GM12892 (cell line): ENCODE data around the gene WDR53.
"Not testable (repeated sequence)": the region's sequence is repeated elsewhere in the genome, so short reads cannot be mapped to it uniquely, and the experiment has no call there.

Experiments
- DNase-seq: peaks from one replicate; pipeline ENCODE4 v3.0.0; 2011; ENCODE audit not compliant: insufficient read length
- FAIRE-seq: peaks from 2 replicates; lab custom pipeline; 2011; peaks lifted over from hg19 to GRCh38; lab: Jason Lieb, UNC
- POLR2A ChIP-seq: IDR thresholded peaks from 2 replicates; pipeline ENCODE4 v1.6.1; 2011; ENCODE audit warnings: low read depth, low read length, control low read depth
- POLR2AphosphoS5 ChIP-seq: IDR thresholded peaks from 2 replicates; pipeline ENCODE4 v1.6.1; 2011; ENCODE audit warnings: low read depth, low read length, control low read depth
- TAF1 ChIP-seq: IDR thresholded peaks from 2 replicates; pipeline ENCODE4 v1.6.1; 2011; ENCODE audit warnings: low read depth, mild to moderate bottlenecking, control low read depth, low read length, borderline replicate concordance

Gene WDR53

DNA sequence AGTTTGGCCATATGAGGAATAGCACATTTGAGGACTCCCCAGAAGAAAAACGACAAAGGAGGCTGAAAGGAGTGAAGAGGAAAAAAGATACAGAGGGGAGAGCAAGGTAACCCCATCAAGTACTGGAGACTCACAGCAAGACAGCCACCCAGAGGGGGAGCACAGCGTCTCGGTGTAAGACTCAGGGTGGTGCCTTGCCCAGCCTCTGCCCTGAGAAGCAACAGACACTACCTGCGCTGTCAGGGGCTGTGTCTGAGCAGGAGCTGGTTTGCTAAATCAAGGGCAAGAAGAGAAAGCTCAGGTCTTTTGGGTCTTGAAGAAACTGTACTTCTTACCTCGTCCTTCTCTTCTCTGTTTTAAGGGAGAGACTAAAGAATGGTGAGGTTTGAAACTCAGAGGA is 28.0 kb upstream of the WDR53 start:
- DNase-seq: no peak
- no peak for FAIRE-seq
- TF ChIP-seq TAF1: no peak
- no peak for TF ChIP-seq POLR2AphosphoS5
- no peak for TF ChIP-seq POLR2A

- TF ChIP-seq POLR2AphosphoS5: no peak
- TF ChIP-seq POLR2A: no peak
- no peak for FAIRE-seq
- no peak for DNase-seq
Observed at GRCh38 chr3:196590279-196590678, 21.9 kb upstream of the WDR53 start.

- no peak for TF ChIP-seq POLR2AphosphoS5
- no peak for TF ChIP-seq TAF1
- no peak for TF ChIP-seq POLR2A
Observed at GRCh38 chr3:196585044-196585757, 16.8 kb upstream of the WDR53 start.

DNA sequence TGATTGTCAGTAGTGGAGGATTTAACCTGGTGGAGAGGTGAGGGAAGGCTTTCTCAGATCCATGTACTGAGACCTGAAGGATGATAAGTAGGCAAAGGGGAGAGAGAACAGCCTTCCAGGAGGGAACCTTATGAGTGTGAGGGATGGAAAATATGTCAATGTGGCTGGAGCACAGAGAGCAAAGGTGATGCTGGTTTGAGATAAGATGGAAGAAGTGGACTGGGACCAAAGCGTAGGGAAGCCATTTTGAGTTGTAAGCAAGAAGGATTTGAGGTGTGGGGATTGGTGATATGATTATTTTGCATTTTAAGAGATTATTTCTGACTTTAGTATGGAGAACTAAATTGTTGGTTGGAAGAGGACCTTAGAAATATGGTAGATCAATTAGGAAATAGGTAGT is 4.0 kb upstream of the WDR53 start:
- no peak for DNase-seq
- no peak for TF ChIP-seq POLR2A
- no peak for TF ChIP-seq POLR2AphosphoS5
- no peak for TF ChIP-seq TAF1
- no peak for FAIRE-seq

More at GRCh38 chr3:196585044-196585757, 16.8 kb upstream of the WDR53 start:
- FAIRE-seq (no peak), DNase-seq (no peak)

- not testable (repeated sequence) for DNase-seq, FAIRE-seq
Observed at GRCh38 chr3:196570332-196570731, 2.0 kb upstream of the WDR53 start.

DNA sequence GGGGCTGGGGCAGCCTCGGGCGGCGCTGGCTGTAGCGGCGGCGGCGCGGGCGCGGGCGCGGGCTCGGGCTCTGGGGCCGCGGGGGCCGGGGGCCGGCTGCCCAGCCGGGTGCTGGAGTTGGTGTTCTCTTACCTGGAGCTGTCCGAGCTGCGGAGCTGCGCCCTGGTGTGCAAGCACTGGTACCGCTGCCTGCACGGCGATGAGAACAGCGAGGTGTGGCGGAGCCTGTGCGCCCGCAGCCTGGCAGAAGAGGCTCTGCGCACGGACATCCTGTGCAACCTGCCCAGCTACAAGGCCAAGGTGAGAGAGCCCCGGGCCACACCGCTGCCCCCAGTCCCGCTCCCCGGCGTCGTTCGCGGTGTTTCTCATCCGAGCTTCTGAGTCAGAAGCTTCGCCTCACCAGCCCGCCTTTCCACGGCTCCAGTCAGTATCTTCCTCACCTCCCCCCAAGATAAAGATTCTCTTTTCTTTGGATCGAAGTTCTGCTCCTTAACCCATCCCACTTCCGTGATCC is 706 bp upstream of the WDR53 start:
- TF ChIP-seq POLR2A: no peak
- TF ChIP-seq POLR2AphosphoS5: no peak
- TF ChIP-seq TAF1: no peak
- FAIRE-seq (peak; percentile 70), DNase-seq (peak; percentile 43)

DNA sequence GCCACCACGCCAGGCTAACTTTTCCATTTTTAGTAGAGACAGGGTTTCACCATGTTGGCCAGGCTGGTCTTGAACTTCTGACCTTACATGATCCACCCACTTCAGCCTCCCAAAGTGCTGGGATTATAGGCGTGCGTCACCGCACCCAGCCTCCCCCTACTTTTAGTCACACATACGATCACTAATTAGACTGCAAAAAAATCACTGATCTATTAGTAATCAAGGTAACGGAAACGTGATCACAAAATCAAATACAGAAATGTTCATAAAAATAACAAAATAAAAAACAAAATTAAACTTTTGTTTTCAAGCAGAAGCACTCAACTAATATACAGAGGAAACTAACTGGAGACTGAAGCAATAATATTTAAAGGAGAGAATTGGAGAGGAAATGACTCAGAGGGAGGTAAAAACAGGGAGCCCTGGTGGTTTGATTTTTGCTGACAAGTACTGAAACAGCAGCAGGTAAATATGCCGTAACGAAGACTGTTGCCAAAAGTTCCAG is 4.6 kb downstream of the WDR53 start:
- TF ChIP-seq POLR2A (no peak), TAF1 (no peak), POLR2AphosphoS5 (no peak)
- no peak for FAIRE-seq
- DNase-seq: no peak

GRCh38 chr3:196559826-196560225 is 8.5 kb downstream of the WDR53 start:
- DNase-seq: no peak
- no peak for FAIRE-seq
- TF ChIP-seq POLR2AphosphoS5 (no peak), TAF1 (no peak), POLR2A (no peak)

DNA sequence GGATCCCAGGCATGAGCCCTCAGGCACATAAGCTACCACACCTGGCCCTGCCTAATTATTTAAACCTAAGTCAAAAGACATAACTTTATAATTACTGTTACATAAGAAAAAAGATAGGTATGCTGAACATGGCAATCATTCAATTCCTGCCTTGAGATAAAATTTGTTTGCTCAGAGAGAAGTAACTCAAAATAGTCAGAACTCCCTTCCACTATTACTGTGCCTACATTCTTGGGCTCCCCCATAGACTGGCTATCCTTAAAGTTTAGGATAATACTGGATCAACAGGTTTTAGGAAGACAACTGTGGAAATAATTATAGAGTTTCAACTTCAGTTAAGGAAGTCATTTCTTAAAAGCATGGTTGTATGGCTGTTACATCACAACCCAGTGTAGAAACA is 9.9 kb downstream of the WDR53 start:
- no peak for TF ChIP-seq POLR2A
- no peak for TF ChIP-seq TAF1
- TF ChIP-seq POLR2AphosphoS5: no peak
- DNase-seq (no peak), FAIRE-seq (no peak)

GRCh38 chr3:196557236-196557635 is 11.1 kb downstream of the WDR53 start:
- TF ChIP-seq POLR2AphosphoS5 (no peak), TAF1 (no peak), POLR2A (no peak)
- no peak for FAIRE-seq
- no peak for DNase-seq

- TF ChIP-seq TAF1 (no peak), POLR2AphosphoS5 (no peak), POLR2A (no peak)
- FAIRE-seq (no peak), DNase-seq (no peak)
Observed at GRCh38 chr3:196555295-196555694, 13.1 kb downstream of the WDR53 start.

DNA sequence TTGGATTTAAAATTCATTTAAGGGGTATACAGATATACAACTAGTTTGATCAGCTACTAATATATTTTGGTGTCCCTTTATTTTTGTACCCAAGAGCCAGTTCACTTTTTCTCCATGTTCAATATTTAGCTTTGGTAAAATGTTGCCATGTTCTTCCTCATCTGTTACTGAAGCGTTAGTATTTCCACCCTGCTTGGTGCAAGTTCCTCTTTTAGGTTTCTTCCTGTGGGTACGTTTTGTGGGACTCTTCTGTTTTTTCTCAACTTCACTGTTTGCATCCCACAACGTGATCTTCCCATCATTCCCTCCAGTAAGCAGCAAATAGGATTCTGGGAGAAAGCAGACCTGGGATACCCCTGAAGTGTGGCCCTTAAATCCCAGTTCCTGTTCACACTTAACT is 14.1 kb downstream of the WDR53 start:
- DNase-seq: no peak
- TF ChIP-seq POLR2AphosphoS5: no peak
- no peak for TF ChIP-seq POLR2A
- TF ChIP-seq TAF1: no peak
- FAIRE-seq: no peak

GRCh38 chr3:196553551-196553950 is 14.8 kb downstream of the WDR53 start:
- no peak for DNase-seq
- FAIRE-seq: no peak
- TF ChIP-seq TAF1: no peak
- TF ChIP-seq POLR2AphosphoS5: no peak
- no peak for TF ChIP-seq POLR2A

- DNase-seq: no peak
- TF ChIP-seq POLR2A (no peak), TAF1 (no peak), POLR2AphosphoS5 (no peak)
- FAIRE-seq: no peak
Observed at GRCh38 chr3:196552253-196552652, 16.1 kb downstream of the WDR53 start.

- FAIRE-seq: not testable (repeated sequence)
Observed at GRCh38 chr3:196550172-196550571, 18.2 kb downstream of the WDR53 start.

GRCh38 chr3:196549312-196549711 is 19.0 kb downstream of the WDR53 start:
- not testable (repeated sequence) for DNase-seq, FAIRE-seq

More at GRCh38 chr3:196550172-196550571, 18.2 kb downstream of the WDR53 start:
- not testable (repeated sequence) for DNase-seq
